HG03139 (cell line): Measurements from ENCODE around the gene SYNJ2.

ENCODE experiments used
- ATAC-seq: cut with Tn5 transposase; IDR thresholded peaks from one replicate; pipeline ENCODE4 v1.9.1; 2021; ENCODE audit not compliant: unreplicated experiment

The SYNJ2 gene

GRCh38 chr6:158057213-158057987 is 75.7 kb downstream of the SYNJ2 start:
- no peak for ATAC-seq

GRCh38 chr6:158058171-158058651 is 76.5 kb downstream of the SYNJ2 start:
- ATAC-seq: no peak

DNA sequence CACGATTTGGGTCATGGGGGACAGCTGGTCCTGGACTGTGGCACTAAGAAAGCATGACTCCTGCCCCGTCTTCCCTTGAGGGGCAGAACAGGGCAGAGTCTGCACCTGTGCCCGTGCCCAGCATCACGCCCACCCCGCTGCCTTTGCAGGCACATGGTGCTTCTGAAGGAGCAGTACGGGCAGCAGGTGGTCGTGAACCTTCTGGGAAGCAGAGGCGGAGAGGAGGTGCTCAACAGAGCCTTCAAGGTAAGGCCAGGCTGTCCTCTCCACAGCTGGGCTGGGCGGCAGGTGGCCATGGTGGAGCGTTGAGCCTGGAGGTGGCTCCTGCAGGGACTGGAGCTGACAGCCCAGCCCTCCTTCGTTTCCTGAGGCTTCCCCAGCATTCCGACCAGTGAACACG is 77.4 kb downstream of the SYNJ2 start:
- ATAC-seq: no peak

DNA sequence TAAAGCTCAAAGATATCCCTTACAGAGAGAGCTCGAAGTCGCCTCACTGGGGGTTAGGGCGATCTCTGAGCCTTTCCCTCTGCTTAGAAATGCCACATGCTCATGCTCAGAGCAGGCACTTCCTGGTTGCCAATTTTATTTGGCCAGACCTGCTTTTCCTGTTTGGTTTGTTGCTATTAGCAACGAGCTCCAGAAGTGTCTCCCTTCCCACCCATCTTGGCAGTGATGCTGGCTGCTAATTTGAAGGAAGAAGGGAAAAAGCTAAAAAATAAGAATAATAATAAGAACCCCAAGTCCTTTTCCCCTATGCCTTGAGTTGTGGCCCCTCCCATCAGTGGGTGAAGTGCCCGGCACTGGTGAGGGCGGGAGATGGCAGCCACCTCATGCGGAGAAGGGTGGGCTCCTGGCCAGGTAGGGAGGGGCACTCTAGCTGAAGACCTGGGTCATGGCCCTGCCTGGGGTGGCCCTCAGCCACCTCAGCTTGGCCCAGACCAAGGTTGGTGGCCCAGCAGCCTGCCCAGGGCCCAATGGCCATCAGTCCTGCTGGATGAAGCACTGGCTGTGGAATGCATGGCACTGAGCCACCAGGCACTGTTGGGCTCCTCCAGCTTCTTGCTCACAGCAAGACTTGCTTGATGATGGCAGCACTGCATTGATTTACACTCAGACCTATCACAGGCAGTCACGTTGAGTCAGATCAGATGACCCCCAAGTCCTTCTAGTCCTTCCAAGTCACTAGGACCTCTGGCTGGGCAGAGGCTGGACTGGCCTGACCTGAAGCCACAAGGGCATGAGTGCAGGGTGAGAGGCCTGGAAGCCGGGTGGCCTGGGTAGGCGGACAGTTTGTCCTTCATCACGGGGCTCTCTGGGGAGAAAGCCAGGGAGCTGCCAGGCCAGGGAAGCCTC is 79.0 kb downstream of the SYNJ2 start:
- no peak for ATAC-seq

DNA sequence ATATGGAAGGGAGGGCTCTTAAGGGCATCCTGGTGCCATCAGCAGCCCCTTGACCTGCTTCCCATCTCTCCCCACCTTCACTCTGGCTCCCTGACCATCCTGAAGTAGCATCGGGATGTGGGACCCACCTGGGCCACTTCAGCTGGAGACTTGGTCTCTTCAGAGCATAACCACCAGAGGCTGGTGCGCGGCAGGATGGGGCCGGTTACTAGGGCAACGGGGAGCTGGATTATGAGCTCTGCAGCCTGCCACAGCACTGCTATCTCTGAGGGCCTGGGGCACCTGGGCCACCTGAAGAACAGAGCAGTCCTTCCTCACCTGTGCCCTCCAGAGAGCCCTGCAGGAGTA is 79.7 kb downstream of the SYNJ2 start:
- ATAC-seq: no peak

- no peak for ATAC-seq
These were observed 80.2 kb downstream of the SYNJ2 start for GRCh38 chr6:158061709-158062461.

DNA sequence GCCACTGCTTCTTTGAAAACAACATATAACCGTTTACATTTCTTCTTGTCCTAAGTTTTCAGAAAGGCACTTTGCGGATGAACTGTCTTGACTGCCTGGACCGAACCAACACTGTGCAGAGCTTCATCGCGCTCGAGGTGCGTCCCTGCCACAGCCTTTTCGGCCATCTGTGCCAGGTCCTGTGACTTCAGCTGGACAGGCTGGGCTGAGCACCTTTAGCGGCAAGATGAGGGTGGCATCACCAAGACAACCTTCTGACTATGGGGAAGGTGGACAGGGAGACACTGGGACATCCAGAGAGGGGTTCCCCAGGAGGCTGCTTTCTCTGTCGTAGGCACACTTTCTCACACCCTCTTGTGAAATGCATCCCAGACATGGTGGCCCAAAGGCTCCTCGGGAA is 82.1 kb downstream of the SYNJ2 start:
- no peak for ATAC-seq

DNA sequence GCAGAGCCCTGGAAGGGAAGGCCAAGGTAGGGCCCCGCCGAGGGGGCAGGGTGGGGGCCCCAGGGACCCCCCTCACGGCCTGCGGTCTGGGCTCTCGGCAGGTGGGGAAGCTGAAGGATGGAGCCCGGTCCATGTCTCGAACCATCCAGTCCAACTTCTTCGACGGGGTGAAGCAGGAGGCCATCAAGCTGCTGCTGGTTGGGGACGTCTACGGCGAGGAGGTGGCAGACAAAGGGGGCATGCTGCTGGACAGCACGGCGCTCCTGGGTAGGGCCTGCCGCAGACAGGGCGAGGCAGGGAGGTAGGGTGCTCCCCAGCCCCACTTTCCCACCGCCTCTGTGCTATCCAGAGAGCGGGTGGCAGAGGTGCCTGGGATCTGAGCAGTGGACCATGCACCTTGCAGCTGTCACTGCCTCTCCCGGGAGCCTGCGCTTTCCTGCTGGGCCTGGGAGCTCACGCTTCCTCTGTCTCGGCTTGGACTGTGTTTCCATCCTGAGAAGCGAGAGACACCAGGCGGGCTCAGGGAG is 83.1 kb downstream of the SYNJ2 start:
- ATAC-seq: no peak

DNA sequence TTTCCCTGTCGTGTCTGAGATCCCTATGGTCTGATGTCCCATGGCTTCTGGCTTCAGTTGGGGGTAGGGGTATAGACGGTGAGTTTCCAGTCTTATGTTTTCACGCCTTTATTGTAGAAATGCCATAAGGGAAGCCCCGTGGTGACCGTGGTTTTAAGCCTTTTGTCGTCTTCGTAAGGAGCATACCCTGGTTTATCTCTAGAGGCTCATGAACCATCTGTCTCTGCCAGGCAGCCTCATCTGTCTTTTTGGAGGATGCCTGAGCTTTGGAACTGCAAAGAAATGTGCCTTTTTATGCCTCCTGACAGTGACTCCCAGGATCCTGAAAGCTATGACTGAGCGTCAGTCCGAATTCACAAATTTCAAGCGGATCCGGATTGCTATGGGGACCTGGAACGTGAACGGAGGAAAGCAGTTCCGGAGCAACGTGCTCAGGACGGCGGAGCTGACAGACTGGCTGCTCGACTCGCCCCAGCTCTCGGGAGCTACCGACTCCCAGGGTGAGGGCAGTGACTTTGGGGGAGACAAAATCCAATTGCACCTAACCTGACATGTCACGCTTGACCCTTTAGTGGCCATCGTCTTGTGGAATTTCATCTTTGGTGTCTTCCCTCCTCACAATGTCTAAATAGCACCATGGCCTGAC is 84.6 kb downstream of the SYNJ2 start:
- no peak for ATAC-seq

DNA sequence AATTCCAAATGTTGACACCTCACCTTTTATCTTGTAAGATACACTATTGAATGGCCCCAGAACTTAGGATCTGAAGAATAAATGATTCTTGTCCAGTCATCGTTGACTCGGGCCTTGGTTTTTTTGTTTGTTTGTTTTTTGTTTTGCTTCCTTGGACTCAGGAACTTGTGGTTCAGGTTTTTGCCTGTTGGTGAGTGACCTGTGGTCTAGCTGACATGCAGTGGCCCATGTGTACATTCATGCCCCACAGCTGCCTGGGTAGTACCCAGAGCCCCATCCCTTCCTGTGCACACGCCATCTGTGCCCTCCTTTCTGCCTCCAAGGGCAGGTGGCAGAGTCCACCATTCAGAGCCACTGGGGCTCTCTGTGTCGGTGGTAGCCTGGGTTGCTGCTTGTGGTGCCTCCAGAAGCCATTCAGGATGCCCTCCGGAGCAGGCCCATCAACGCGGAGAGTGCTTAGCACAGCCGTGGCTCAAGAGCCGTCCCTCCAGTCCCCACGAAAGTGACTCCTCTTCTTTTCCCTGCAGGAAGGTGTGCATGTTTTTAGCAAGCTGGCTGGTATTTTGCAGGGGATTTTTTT is 85.9 kb downstream of the SYNJ2 start:
- ATAC-seq: no peak

GRCh38 chr6:158068156-158068892 is 86.7 kb downstream of the SYNJ2 start:
- ATAC-seq: no peak

DNA sequence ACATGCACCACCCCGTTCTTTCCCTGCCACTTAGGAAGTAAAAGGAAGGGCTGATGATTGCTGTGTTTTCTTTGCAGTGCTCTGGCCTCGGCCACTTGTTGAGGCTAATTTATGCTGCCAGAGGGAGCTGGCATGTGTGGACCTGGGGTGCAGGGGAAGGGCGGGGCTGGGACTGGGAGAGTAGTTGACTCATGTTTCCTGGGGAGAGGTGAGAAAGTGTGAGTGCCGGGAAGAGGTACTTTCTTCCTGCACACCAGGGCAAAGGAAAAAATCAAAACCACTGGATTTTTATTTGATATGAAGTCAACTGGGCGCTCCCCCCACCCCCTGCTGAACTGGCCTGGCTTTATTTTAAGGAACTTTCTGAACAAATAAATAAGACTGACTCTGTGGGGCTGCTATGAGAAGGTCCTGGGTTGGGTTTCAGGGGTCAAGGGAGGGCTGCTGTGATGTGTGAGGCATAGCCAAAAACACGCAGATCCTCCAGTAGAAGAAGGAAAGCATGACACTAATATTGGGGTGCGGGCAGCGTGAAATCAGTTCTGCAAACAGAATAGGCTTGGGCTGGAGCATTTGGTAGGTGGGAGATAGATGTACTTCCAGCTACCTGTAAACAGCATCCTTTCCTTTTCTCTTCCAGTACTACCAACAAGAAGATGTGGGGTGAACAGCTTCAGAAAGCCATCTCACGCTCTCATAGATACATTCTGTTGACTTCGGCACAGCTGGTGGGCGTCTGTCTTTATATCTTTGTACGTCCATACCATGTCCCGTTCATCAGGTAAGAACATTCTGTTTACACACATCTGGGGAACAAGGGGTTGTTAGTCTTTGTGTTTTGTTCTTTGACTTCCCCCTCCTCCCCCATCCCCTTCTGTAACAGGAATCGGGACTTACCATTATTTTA is 87.5 kb downstream of the SYNJ2 start:
- ATAC-seq: no peak

GRCh38 chr6:158069800-158070195 is 88.1 kb downstream of the SYNJ2 start:
- ATAC-seq: no peak

- no peak for ATAC-seq
These were observed 88.8 kb downstream of the SYNJ2 start for GRCh38 chr6:158070513-158070912.

DNA sequence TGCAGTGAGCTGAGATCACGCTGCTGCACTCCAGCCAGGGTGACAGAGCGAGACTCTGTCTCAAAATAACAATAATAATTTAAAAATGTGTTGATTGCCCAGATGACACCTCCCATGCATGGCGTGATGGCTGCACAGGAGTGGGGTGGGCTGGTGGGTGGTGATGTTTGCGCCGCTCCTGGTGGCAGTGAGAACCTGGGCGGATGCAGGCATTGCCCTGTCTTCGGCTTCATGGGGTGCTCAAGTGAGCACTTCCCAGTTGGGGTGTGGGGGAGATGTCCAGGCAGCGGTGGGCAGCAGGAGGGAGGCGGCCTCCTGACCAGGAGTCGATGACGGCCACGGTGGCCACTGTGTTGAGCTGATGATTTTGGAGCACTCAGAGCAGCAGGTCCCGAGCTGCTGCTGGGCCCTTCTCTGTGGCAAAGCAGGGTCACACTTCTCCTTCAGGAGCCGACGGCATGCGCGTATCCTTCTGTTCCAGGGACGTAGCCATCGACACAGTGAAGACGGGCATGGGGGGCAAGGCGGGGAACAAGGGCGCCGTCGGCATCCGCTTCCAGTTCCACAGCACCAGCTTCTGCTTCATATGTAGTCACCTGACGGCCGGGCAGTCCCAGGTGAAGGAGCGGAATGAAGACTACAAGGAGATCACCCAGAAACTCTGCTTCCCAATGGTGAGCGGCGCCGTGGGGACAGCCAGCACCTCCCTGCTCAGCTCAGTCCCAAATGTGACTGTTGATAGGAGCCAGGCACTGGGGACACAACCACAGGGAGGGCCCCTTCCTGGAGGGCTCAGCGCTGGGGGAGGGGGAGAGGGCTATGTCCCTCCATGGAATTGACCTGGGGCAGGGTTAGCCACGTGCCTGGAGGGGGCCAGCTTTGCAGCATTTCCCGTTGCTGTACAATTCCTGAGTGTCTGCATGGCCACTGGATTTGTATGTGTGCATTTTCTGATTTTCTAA is 89.7 kb downstream of the SYNJ2 start:
- ATAC-seq: no peak

- ATAC-seq: no peak
These were observed 90.5 kb downstream of the SYNJ2 start for GRCh38 chr6:158072083-158072721.

DNA sequence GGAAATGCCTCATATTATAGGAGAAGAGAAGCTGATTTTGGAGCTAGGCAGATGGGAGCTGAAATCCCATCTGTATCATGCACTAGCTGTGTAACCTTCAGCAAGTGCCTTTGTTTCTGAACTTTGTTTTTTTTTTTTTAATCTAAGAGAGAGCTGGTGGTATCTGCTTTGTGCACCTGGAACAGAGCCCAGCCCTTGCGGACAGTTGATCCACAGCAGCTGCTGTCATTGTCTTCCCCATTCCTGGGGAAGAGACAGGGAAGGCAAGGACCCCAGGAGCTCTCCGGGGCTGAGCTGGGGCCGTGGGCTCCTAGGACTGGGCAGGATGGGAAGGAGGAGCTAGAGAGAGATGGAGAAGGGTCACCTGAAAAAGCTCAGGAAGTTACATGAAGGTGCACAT is 92.1 kb downstream of the SYNJ2 start:
- no peak for ATAC-seq
